Fibroblast of villous mesenchyme (primary cell): Measurements from ENCODE around the gene SMAD5. TPM values are rescaled to one million over a fixed set of nuclear protein-coding genes. Genes with fewer than 3 reads are reported as not detected.
A peak's percentile ranks its signal among the peaks of the same experiment; 100 is the strongest.

Source experiments
- DNase-seq: peaks from one replicate; pipeline ENCODE4 v3.0.0-alpha.2; 2010; ENCODE audit warnings: low read depth
- H3K4me3 ChIP-seq: 2 replicates; pipeline ENCODE4 v1.5.1; 2011; ENCODE audit warnings: low read depth, mild to moderate bottlenecking, low read length
- total RNA-seq: library from RNA; depleted of rRNA; stranded (reverse); fragments of >200 nt; gene quantifications from 2 replicates; pipeline ENCODE4 v1.2.3, GENCODE V29; 2012
- TF ChIP-seq, protein P1 (sequence below): IDR thresholded peaks from 2 replicates; pipeline ENCODE4 v1.5.1; 2012; ENCODE audit warnings: low read depth, mild to moderate bottlenecking, low read length; ENCODE audit not compliant: insufficient read depth

The SMAD5 gene
- total RNA-seq, 1 donor, result 85.1 TPM

DNA sequence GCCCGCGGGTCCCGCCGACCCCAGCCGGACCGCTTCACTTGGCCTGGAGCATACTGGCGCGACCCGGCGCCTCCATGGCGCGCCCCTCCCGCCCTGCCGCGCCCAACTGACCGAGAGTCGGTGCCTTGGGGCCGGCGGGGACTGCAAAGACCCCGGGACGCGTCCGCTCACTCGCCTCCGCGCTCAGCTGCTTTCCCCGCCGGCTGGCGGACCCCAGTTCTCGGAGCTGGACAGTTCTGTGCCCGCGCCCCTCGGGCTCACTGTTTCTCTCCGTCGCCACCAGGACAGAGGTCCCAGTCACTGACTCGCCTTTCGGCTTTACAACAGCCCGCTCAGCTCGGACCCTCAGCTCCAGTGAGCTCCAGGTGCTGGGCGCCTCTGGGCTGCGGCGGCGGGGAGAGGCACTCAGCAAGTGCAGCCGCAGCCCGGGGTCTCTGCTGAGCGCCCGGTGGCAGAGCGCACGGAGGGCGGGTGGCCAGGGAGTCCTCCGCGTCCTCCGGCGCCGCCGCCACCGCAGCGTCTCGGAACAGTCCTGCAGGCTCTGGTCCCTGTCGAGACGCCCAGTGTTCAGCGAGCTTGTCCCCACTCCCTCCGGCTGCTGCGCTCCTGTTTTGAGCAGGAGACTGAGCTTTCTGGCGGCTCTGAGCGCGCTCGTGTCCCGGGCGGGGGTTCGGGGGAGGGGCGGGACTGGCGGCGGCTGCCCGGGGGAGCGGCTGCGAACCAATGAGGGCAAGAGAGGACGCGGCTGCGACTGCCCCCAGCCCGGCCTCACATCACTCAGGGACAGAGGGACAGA lies 60.1 kb downstream of the SMAD5 start, which contains the start of gene SMIM32:
TSS of gene SMIM32 (minus strand) at position 637 of the 796 bp plus-strand sequence. CDS start 638 bp downstream, outside the sequence.
- no peak for DNase-seq
- TF ChIP-seq, protein P1, sequence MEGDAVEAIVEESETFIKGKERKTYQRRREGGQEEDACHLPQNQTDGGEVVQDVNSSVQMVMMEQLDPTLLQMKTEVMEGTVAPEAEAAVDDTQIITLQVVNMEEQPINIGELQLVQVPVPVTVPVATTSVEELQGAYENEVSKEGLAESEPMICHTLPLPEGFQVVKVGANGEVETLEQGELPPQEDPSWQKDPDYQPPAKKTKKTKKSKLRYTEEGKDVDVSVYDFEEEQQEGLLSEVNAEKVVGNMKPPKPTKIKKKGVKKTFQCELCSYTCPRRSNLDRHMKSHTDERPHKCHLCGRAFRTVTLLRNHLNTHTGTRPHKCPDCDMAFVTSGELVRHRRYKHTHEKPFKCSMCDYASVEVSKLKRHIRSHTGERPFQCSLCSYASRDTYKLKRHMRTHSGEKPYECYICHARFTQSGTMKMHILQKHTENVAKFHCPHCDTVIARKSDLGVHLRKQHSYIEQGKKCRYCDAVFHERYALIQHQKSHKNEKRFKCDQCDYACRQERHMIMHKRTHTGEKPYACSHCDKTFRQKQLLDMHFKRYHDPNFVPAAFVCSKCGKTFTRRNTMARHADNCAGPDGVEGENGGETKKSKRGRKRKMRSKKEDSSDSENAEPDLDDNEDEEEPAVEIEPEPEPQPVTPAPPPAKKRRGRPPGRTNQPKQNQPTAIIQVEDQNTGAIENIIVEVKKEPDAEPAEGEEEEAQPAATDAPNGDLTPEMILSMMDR, result no peak
- peak within 1 kb of the TSS; percentile 28 for H3K4me3 ChIP-seq

DNA sequence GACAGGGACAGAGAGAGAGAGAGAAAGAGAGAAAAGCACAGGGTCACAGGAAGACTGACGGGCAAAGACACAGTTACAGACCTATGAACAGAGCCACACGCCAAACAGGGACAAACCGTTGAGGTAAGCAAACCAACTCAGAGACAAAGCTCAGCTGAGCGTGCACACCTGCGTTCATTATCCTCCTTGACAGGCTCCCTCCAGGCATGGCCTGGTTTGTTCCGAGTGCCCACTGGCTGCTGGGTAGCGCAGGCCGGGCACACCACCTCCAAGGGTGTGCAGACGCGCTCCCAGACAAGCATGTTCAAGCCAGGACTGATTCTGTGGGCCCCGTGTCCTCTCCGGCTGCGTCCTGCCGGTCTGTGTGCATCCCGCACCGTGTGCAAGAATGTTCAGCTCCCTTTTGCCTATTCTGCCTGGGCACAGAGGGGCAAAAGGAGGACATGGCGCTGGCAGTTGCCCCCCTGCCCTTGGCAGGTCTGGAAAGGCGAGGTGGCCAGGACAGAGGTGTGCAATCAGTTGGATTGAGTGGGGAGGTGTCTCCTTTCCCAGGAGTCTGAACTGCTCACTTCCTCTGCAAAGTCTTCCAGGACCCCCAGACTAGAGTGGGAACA lies 60.8 kb downstream of the SMAD5 start:
- TF ChIP-seq, protein P1, result no peak
- no peak overlapping the region for H3K4me3 ChIP-seq
- DNase-seq, result no peak

DNA sequence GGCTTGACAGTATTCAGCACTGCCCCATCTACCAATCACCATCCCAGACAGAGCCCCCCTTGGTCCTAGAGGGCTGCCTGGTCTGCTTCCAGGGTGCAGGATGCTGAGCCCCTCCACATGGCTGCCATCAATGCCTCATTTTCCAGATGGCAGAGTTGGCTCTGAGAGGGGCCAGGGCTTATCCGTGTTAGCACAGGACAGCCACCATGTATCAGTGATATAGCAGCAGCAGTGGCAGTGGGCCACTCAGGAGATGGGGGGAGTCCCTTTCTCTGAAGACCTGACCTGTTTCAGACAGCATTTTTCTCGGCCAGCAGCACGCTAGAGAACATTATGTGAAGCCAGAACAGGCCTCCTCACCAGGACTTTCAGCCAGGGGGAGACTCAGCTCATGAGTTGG lies 61.9 kb downstream of the SMAD5 start:
- DNase-seq, result no peak
- TF ChIP-seq, protein P1, result no peak
- H3K4me3 ChIP-seq, result no peak overlapping the region

DNA sequence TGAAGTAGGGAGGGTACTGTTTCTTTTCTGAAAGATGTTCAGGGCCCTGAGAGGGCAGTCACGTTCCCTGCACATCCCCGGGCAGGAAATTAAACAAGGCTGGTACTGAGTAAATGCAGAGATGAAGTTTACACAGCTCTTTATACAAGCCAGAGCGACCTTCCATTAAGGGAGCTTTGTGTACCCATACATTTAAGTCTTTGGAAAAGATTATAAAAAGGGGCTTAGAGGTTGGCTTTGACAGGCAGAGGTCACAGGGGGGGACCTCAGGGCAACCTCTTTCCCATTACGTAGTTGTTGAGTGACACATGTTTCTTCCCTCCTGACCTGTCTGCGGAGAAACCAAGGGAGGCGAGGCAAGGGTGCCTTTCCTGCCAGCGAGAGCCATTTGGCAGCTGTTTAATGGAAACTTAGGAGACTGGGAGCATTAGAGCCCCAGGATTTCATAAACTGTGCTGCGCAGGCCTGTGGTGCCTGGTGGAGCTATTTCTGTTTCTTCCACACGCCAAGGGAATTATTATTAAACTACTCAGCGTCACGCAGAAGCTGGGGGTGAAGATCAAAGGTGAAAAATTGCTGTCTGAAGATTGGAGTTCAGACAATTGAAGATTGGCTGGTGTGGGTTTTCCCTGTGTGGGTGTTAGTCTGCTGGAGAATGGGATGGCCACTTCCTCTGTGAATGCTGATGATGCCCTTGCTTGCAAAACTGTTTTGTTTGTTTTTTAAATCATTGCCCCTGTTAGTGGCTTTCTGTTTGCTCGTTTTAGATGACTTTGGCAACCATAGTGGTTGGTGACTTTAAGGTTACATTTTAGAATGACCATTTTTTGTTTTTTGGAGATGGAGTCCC lies 63.6 kb downstream of the SMAD5 start:
- DNase-seq, result no peak
- no peak overlapping the region for H3K4me3 ChIP-seq
- TF ChIP-seq, protein P1, result no peak

DNA sequence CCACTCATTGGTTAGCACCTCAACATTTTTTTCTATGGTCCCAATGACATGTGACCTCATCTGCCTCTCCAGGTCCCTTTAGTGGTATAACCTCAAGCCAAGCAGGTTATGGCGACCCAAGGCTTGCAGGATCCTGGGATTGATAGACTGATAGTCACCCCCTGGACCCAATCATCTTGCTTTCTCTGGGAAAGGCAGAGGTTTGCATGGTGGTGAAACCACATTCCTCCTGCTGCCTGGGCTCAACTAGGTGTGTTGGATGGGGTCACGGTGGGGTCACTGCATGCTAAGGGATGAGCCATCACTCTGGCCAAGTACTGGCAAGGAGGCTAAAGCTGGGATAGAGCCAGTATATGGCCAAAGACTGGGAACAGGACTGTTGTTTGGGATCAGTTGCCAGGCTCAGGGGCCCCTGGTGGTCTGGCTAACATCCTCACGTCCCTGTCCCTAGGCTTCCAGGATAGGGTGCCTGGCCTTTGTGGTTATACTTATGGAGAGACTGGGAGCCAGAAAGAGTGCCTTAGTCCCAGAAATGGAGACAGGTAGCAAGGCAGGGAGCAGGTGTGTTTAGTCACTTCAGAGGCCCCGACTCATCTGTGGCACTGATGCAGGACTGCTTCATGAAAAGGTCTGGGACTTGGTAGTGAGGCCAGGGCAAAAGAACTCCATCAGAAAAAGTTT lies 65.0 kb downstream of the SMAD5 start:
- DNase-seq, result no peak
- TF ChIP-seq, protein P1, result no peak
- no peak overlapping the region for H3K4me3 ChIP-seq

DNA sequence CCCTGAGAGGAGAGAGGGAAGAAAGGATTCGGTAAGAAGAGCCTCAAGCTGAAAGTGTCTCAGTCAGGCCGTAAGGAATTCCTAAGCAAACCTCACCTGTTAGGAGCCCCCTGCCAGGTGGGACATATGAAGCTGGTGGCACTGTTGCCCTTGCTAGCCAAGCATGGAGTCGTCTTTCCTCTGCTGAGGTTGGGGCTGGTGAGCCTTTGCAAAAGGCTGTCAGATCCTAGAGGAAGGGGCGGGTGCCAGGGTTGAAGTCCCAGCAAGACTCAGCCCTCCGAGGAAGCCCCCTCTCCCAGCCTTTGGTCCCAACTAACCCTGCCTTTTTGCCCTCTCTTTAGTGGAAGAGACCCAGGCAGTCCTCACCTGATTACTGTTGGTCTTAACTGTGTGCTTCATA lies 65.8 kb downstream of the SMAD5 start:
- no peak overlapping the region for H3K4me3 ChIP-seq
- TF ChIP-seq, protein P1, result no peak
- DNase-seq, result no peak
